Amniotic epithelial cell (primary cell): ENCODE data around the gene PRDX6.
A peak's percentile ranks its signal among the peaks of the same experiment; 100 is the strongest.
"Not testable (repeated sequence)": the region's sequence is repeated elsewhere in the genome, so short reads cannot be mapped to it uniquely, and the experiment has no call there.

Experiments used
- DNase-seq: peaks from one replicate; pipeline ENCODE4 v3.0.0-alpha.2; 2010; ENCODE audit warnings: low read depth

The PRDX6 gene

GRCh38 chr1:173467426-173467825, 9.7 kb upstream of the PRDX6 start:
- DNase-seq: peak; percentile 11

- DNase-seq: no peak
Observed at GRCh38 chr1:173469656-173470055, 7.5 kb upstream of the PRDX6 start.

GRCh38 chr1:173470608-173471007, 6.5 kb upstream of the PRDX6 start:
- no peak for DNase-seq

- DNase-seq: peak; percentile 67
Observed at GRCh38 chr1:173473599-173474011, 3.5 kb upstream of the PRDX6 start.

GRCh38 chr1:173474097-173474779, 2.9 kb upstream of the PRDX6 start:
- no peak for DNase-seq

GRCh38 chr1:173474780-173475421, 2.2 kb upstream of the PRDX6 start:
- DNase-seq: peak; percentile 66

GRCh38 chr1:173475564-173476196, 1.5 kb upstream of the PRDX6 start:
- peak; percentile 80 for DNase-seq

- DNase-seq: no peak
Observed at GRCh38 chr1:173476197-173476664, 904 bp upstream of the PRDX6 start.

- DNase-seq: peak; percentile 72
Observed at GRCh38 chr1:173476665-173477285, 360 bp upstream of the PRDX6 start.

GRCh38 chr1:173478094-173478674, 1.0 kb downstream of the PRDX6 start:
- peak; percentile 89 for DNase-seq

- peak; percentile 50 for DNase-seq
Observed at GRCh38 chr1:173479649-173480048, 2.5 kb downstream of the PRDX6 start.

- DNase-seq: no peak
Observed at GRCh38 chr1:173481195-173481772, 4.1 kb downstream of the PRDX6 start.

- DNase-seq: no peak
Observed at GRCh38 chr1:173482683-173483082, 5.5 kb downstream of the PRDX6 start.

GRCh38 chr1:173484276-173484675, 7.1 kb downstream of the PRDX6 start:
- no peak for DNase-seq

GRCh38 chr1:173485401-173485800, 8.3 kb downstream of the PRDX6 start:
- no peak for DNase-seq

GRCh38 chr1:173488001-173488400, 10.9 kb downstream of the PRDX6 start:
- DNase-seq: no peak

- peak; percentile 63 for DNase-seq
Observed at GRCh38 chr1:173489149-173489600, 12.0 kb downstream of the PRDX6 start.

- DNase-seq: no peak
Observed at GRCh38 chr1:173489929-173490328, 12.8 kb downstream of the PRDX6 start.

- no peak for DNase-seq
Observed at GRCh38 chr1:173491508-173491907, 14.4 kb downstream of the PRDX6 start.

- not testable (repeated sequence) for DNase-seq
Observed at GRCh38 chr1:173493125-173493524, 16.0 kb downstream of the PRDX6 start.

GRCh38 chr1:173495609-173496267, 18.6 kb downstream of the PRDX6 start:
- no peak for DNase-seq
